B cell (primary cell): ENCODE results near the gene KATNBL1. TPM values are rescaled to one million over a fixed set of nuclear protein-coding genes. Genes with fewer than 3 reads are reported as not detected.

Source experiments
- ATAC-seq: fragments of 200-7000 bp; cut with Tn5 transposase; one replicate; pipeline ENCODE4 v1.10.0; 2021; ENCODE audit warnings: low read depth, mild to moderate bottlenecking, moderate number of reproducible peaks, moderate library complexity
- CTCF ChIA-PET: fragments of 350-600 bp; sonication (Branson Sonifier 250); formaldehyde crosslinking; loops from one replicate; lab custom pipeline; 2021; ENCODE audit warnings: antibody characterized with exemption, inconsistent platforms; lab: Charles Lee
- POLR2A ChIA-PET: fragments of 350-600 bp; sonication (Branson Sonifier 250); formaldehyde crosslinking; loops from one replicate; lab custom pipeline; 2021; ENCODE audit warnings: antibody characterized with exemption; lab: Charles Lee
- DNase-seq: peaks from one replicate; pipeline ENCODE4 v3.0.0; 2013
- H2AFZ ChIP-seq: 2 replicates; pipeline ENCODE4 v1.6.1; 2012; ENCODE audit warnings: mild to moderate bottlenecking, low read depth, low read length; ENCODE audit not compliant: insufficient read depth, poor library complexity, severe bottlenecking
- H3K27ac ChIP-seq, 2 donors: 1 replicate in 1 of 2; 2 replicates in 1 of 2; pipeline ENCODE4 v1.5.1; 2012 to 2013; ENCODE audit warnings: low read length in 2 of 2, mild to moderate bottlenecking in 2 of 2, moderate library complexity in 1 of 2
- H3K27me3 ChIP-seq, 4 experiments: fragments of 200-600 bp in 1 of 4; sonication (generic) in 1 of 4; replicated peaks in 1 of 4; 1 replicate in 2 of 4; 2 replicates in 2 of 4; pipeline versions ENCODE4 v1.6.1 to v1.7.0; 2013 to 2016; ENCODE audit warnings: low read length in 3 of 4, mild to moderate bottlenecking in 2 of 4, mixed read lengths in 1 of 4, moderate library complexity in 1 of 4; ENCODE audit not compliant: insufficient read depth in 4 of 4, control insufficient read depth in 3 of 4; ENCODE audit errors: control extremely low read depth in 1 of 4
- H3K36me3 ChIP-seq, 2 experiments: replicated peaks in 1 of 2; 1 replicate in 1 of 2; 2 replicates in 1 of 2; pipeline versions ENCODE4 v1.6.1 to v1.7.1; 2013; ENCODE audit warnings: low read length in 1 of 2; ENCODE audit not compliant: insufficient read depth in 2 of 2, control insufficient read depth in 1 of 2; ENCODE audit errors: control extremely low read depth in 1 of 2, extremely low read depth in 1 of 2
- H3K4me1 ChIP-seq, 2 donors: fragments of 200-600 bp in 1 of 2; sonication (generic) in 1 of 2; 1 replicate in 1 of 2; 2 replicates in 1 of 2; pipeline versions ENCODE4 v1.5.1 to v1.6.1; 2013 to 2017; ENCODE audit warnings: low read length in 2 of 2; ENCODE audit not compliant: control insufficient read depth in 2 of 2, insufficient read depth in 2 of 2
- H3K4me2 ChIP-seq: replicated peaks from 2 replicates; pipeline ENCODE3; 2012; ENCODE audit warnings: mild to moderate bottlenecking, low read depth, low read length; ENCODE audit not compliant: poor library complexity, severe bottlenecking
- H3K4me3 ChIP-seq, 5 experiments: fragments of 200-600 bp in 1 of 5; sonication (generic) in 1 of 5; 1 replicate in 3 of 5; 2 replicates in 2 of 5; pipeline versions ENCODE4 v1.5.1 to v1.7.0; 2011 to 2016; ENCODE audit warnings: low read length in 4 of 5, mild to moderate bottlenecking in 4 of 5, low read depth in 2 of 5, control low read depth in 1 of 5, moderate library complexity in 1 of 5; ENCODE audit not compliant: insufficient read depth in 1 of 5; ENCODE audit errors: control extremely low read depth in 1 of 5, extremely low read depth in 1 of 5
- H3K79me2 ChIP-seq: fragments of 200-600 bp; sonication (generic); one replicate; pipeline ENCODE4 v1.6.0; 2016; ENCODE audit warnings: low read length; ENCODE audit not compliant: control insufficient read depth, insufficient read depth
- H3K9ac ChIP-seq: fragments of 200-600 bp; sonication (generic); 2 replicates; pipeline ENCODE4 v1.6.1; 2017; ENCODE audit warnings: mild to moderate bottlenecking, low read length, moderate library complexity
- H3K9me3 ChIP-seq, 3 donors: one replicate each; pipeline versions ENCODE4 v1.6.1 to v1.7.1; 2013; ENCODE audit warnings: low read length in 2 of 3; ENCODE audit not compliant: control insufficient read depth in 2 of 3, insufficient read depth in 1 of 3; ENCODE audit errors: control extremely low read depth in 1 of 3
- H4K20me1 ChIP-seq: 2 replicates; pipeline ENCODE4 v1.6.0; 2012; ENCODE audit warnings: mild to moderate bottlenecking, low read length; ENCODE audit not compliant: insufficient read depth, control insufficient read depth, poor library complexity, severe bottlenecking
- H3K27ac Mint-ChIP-seq: one replicate; pipeline ENCODE4 v1.8.0; 2021; ENCODE audit warnings: mixed read lengths
- H3K27me3 Mint-ChIP-seq: one replicate; pipeline ENCODE4 v1.8.0; 2021; ENCODE audit warnings: mixed read lengths
- H3K4me1 Mint-ChIP-seq: one replicate; pipeline ENCODE4 v1.8.0; 2021; ENCODE audit warnings: mixed read lengths
- H3K4me3 Mint-ChIP-seq: one replicate; pipeline ENCODE4 v1.8.0; 2021; ENCODE audit warnings: mixed read lengths
- H3K9me3 Mint-ChIP-seq: one replicate; pipeline ENCODE4 v1.8.0; 2022; ENCODE audit warnings: mixed read lengths; ENCODE audit not compliant: insufficient read depth
- EZH2 ChIP-seq: IDR thresholded peaks from 2 replicates; pipeline ENCODE4 v1.6.1; 2012; ENCODE audit warnings: borderline replicate concordance, low read depth, mild to moderate bottlenecking, moderate library complexity, low read length; ENCODE audit not compliant: insufficient read depth, poor library complexity, severe bottlenecking
- WGBS: methylation state at CpG from one replicate; pipeline ENCODE4 v1.1.5; 2013; ENCODE audit warnings: missing lambda C conversion rate; ENCODE audit not compliant: insufficient coverage; 5-methylcytosine and 5-hydroxymethylcytosine counted together
- intact Hi-C: fragments of 100-400 bp; cut with micrococcal nuclease; formaldehyde crosslinking; loops from one replicate; pipeline ENCODE4 v1.10.0; 2022
- polyA plus RNA-seq: library from polyadenylated mRNA; depleted of rRNA; stranded (reverse); fragments of >200 nt; gene quantifications from 2 replicates; pipeline ENCODE4 v1.2.3, GENCODE V29; 2012
- total RNA-seq, 2 donors: library from RNA; stranded (reverse); fragments of 120-200 nt in 1 of 2; gene quantifications; 1 replicate in 1 of 2; 2 replicates in 1 of 2; pipeline versions ENCODE4 v1.2.3 to v1.2.4, GENCODE V29; 2013 to 2022
- TF ChIP-seq, protein P1 (sequence below): fragments of 200-600 bp; IDR thresholded peaks from one replicate; pipeline ENCODE4 v1.8.0; 2022; ENCODE audit warnings: antibody characterized with exemption, mild to moderate bottlenecking

Gene KATNBL1
- total and polyA plus RNA-seq, 2 donors (not counting 1 experiment from before 2014, with no cell fraction given), result 22.1 to 54.8 TPM

DNA sequence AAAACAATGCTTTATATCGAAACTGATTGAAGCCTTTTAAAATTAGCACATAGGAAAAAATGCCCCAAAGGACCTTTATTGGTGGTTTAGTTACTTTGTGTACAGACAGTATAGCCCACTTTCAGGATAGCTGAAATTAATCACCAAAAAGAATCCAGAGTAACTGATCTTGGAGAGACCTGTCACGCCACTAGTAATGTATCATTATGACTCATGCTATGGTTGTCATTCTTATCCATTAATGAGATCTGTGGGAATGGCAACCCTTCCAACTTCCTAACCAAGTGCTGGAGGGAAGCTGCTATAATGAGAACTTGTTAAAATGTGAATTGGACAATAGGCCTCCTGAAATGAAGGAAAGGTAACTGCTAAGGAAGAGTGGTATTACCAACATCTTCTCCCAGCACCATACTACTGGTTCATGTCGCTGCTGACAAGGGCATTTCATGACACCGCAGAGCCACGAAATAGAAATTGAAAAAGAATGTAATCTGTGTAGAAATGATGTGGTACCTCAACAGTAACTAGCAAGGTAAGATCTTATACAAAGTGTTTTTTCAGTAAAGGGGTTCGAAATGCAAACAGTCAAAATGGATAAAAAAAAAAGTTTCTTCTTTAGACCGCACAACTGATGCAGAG, 7.8 kb upstream of the KATNBL1 start:
- Mint-ChIP-seq H3K4me1 (no peaks in the 10 kb centered on the region), H3K4me3 (no peak overlapping the region), H3K27ac (no peak overlapping the region), H3K9me3 (no peaks in the 10 kb centered on the region), H3K27me3 (no peaks in the 10 kb centered on the region)
- intact Hi-C loops, result no loop called here
- no peaks in the 10 kb centered on the region for H3K36me3 ChIP-seq
- no peak overlapping the region for H3K27ac ChIP-seq
- peaks cover 0 to 4% (median 0%) of the 10 kb centered on the region in 4 experiments for H3K27me3 ChIP-seq
- H3K4me1 ChIP-seq, result no peaks in the 10 kb centered on the region
- ChIA-PET CTCF (interaction anchor here (1.2 kb wide), 1 partner anchor 157 kb away, joined by 3 read pairs; no protein-coding TSS in a partner anchor), POLR2A (no interaction called here)
- no peaks in the 10 kb centered on the region for H3K79me2 ChIP-seq
- H3K4me3 ChIP-seq, result no peak overlapping the region
- DNase-seq, result no peak
- H3K9ac ChIP-seq, result no peak overlapping the region
- H4K20me1 ChIP-seq, result no peaks in the 10 kb centered on the region
- WGBS, result 83% methylated on average over 1 of the region's 7 CpGs
- no peak for ATAC-seq
- no peak overlapping the region for H3K4me2 ChIP-seq
- no peaks in the 10 kb centered on the region for H3K9me3 ChIP-seq
- TF ChIP-seq, protein P1, sequence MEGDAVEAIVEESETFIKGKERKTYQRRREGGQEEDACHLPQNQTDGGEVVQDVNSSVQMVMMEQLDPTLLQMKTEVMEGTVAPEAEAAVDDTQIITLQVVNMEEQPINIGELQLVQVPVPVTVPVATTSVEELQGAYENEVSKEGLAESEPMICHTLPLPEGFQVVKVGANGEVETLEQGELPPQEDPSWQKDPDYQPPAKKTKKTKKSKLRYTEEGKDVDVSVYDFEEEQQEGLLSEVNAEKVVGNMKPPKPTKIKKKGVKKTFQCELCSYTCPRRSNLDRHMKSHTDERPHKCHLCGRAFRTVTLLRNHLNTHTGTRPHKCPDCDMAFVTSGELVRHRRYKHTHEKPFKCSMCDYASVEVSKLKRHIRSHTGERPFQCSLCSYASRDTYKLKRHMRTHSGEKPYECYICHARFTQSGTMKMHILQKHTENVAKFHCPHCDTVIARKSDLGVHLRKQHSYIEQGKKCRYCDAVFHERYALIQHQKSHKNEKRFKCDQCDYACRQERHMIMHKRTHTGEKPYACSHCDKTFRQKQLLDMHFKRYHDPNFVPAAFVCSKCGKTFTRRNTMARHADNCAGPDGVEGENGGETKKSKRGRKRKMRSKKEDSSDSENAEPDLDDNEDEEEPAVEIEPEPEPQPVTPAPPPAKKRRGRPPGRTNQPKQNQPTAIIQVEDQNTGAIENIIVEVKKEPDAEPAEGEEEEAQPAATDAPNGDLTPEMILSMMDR, result no peak
- no peak for TF ChIP-seq EZH2
- H2AFZ ChIP-seq, result no peak overlapping the region

DNA sequence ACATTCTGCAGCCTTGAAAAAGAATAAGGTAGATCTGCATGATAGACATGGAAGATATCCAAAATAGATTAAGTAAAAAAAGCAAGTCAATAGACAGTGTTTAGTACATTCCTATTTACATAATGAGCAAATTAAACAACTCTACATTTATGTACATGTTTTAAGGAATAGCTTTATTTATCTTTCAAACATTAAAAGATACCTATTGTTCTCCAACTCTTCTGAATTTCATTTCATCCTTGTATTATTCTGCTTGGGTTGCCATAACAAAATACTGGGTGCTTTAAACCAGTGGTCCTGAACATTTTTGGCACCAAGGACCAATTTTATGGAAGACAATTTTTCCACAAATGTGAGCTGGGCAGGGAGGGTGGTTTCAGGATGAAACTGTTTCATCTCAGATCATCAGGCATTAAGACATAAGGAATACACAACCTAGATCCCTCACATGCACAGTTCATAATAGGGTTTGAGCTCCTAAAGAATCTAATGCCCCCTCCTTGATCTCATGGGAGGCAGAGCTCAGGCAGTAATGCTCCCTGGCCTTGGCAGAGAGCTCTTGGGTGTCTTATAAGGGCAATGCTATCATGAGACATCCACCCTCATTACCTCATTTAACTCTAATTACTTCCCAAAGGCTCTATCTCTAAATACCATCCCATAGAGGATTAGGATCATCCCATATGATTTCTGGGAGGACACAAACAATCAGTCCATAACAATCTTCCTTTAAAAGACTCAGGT, 6.8 kb upstream of the KATNBL1 start:
- Histone ChIP-seq H2AFZ (no peak overlapping the region), H3K27ac (no peak overlapping the region), H3K27me3 (peaks cover 0 to 4% (median 0%) of the 10 kb centered on the region in 4 experiments), H3K9ac (no peak overlapping the region), H3K4me3 (no peak overlapping the region), H3K9me3 (no peaks in the 10 kb centered on the region), H4K20me1 (no peaks in the 10 kb centered on the region), H3K36me3 (no peaks in the 10 kb centered on the region), H3K4me1 (no peaks in the 10 kb centered on the region), H3K4me2 (no peak overlapping the region), H3K79me2 (no peaks in the 10 kb centered on the region)
- no peaks in the 10 kb centered on the region for H3K4me1 Mint-ChIP-seq
- no peak overlapping the region for H3K4me3 Mint-ChIP-seq
- TF ChIP-seq, protein P1, result no peak
- TF ChIP-seq EZH2, result no peak
- no peaks in the 10 kb centered on the region for H3K27me3 Mint-ChIP-seq
- DNase-seq (no peak), ATAC-seq (no peak)
- no peak overlapping the region for H3K27ac Mint-ChIP-seq
- no peaks in the 10 kb centered on the region for H3K9me3 Mint-ChIP-seq
- POLR2A ChIA-PET, result no interaction called here
- CTCF ChIA-PET, result interaction anchor here (1.0 to 1.2 kb wide), 2 partner anchors 60 to 156 kb away, joined by 3 read pairs; no protein-coding TSS in a partner anchor
- intact Hi-C loops, result no loop called here
